C4-2B (cell line): ENCODE results near the gene AP2S1.

Experiments used
- CTCF ChIP-seq: fragments of 450-650 bp; conservative IDR thresholded peaks from 2 replicates; pipeline ENCODE4 v1.5.1; 2017; ENCODE audit warnings: mild to moderate bottlenecking
- ZFX ChIP-seq: fragments of 450-650 bp; IDR thresholded peaks from 2 replicates; pipeline ENCODE4 v1.6.1; 2017

DNA sequence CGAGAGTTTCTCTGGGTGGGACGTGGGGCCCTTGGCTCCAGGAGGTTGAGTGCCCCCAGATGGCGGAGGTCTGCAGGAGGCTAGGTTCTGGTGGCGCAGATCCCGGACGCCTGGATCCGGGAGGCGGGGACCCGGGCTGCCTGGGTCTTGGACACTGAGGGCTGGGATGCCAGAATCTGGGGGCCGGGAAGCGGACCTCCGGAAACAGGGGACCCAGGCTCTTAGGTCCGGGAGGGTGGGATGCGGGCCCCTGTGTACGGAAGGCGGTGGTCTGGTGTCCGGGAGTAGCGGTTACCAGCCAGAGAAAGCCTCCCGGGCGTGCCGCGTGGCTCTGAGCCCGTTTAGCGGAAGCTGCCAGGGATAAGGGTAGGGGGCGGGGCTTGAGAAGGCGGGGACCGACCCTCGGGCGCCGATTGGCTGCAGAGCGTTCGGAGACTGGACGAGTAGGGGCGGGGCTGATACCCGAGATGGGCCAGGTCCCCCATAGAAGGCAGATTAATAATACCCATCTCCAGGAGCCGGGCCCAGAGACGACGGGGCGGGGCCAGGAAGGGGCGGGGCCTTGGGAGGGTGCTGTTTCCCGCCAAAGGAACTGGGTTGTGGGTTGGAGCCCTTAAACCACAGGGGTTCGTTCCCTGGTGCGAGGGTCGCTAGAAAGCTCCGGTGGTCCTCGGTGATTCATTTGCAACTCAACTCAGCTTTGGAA lies 62.2 kb downstream of the AP2S1 start, which contains the start of gene SLC1A5:
- TF ChIP-seq CTCF (no peak), ZFX (no peak)
